Endometrium (tissue), 2 donors: Measurements from ENCODE around the gene DCAF12L2.
"Not testable (repeated sequence)": the region's sequence is repeated elsewhere in the genome, so short reads cannot be mapped to it uniquely, and the experiment has no call there.

Source experiments
- FAIRE-seq: peaks from 2 replicates; lab custom pipeline; 2012; peaks lifted over from hg19 to GRCh38; lab: Jason Lieb, UNC
- donor health status: control.
- donor health status: control.

The DCAF12L2 gene

DNA sequence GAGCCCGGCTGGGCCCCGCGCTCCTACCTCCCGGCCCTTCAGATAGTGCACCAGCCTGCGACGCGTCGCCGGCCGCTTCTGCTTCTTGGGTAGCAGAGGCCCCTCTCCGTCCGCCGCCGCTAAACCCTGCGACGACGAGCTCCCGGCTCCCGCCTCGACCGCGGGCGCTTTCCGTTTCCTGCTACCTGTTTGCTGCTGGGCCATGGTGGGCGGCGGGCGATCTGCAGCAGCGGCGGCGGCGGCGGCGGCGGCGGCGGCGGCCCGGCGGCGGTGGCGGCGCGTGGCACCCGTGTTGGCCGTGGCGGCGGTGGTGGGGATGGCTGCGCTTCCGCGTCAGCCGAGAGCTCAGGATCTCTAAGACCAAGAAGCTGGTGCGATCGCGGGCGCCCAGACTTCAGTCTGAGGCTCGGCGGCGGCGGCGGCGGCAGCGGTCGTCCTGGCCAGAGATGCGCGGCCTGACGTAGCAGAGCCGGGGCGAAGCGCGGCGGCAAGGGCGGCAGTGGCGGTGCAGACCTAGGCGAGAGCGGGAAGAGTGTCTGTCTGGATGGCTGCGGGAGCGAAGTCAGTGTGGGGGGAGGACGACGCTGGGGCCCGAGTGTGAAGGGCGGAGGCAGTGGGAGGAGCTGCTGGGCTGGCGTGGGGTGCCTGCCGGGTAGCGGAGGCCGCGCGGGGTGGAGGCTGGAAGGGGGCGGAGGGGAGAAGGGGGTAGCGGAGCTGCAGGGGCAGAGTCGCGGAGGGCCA lies at the start of gene DCAF12L2:
Gene DCAF12L2, minus strand, starts transcription at position 569 of the 741 bp plus-strand sequence. Its CDS starts 365 bp downstream, at position 204.
- FAIRE-seq: no peak

DNA sequence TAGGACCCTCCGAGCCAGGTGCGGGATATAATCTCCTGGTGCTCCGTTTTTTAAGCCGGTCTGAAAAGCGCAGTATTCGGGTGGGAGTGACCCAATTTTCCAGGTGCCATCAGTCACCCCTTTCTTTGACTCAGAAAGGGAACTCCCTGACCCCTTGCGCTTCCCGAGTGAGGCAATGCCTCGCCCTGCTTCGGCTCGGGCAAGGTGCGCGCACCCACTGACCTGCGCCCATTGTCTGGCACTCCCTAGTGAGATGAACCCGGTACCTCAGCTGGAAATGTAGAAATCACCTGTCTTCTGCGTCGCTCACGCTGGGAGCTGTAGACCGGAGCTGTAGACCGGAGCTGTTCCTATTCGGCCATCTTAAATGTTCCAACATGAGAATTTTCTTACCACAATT lies 24.8 kb upstream of the DCAF12L2 start:
- not testable (repeated sequence) for FAIRE-seq

DNA sequence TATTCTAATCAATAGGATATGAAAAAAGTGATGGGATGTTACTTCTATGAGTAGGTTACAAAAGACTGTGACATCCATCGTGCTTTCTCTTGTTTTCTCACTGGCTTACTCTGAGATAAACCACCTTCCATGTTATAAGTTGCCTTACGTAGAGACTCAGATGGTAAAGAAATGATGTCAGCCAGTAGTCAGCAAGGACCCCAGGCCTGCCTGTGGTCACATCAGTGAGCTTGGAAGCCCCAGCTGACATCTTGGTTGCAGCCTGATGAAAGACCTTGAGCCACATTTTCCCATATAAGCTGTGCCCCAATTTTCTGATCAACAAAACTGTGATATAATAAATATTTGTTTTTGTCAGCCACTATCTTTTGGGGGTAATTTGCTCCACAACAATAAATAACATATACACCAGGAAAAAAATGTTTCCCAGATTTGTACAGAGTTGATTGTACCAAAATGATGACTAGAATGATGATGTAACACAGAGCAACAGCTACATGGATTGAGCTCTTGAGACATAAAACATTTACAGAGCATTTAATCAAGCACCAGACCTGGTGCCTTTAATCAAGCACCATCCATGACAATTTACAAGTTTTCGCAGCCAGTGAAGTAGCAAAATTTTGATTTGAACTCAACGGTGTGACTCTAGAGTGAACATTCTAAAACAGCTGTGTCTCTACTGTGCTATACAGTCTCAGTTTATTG lies 11.2 kb upstream of the DCAF12L2 start:
- no peak for FAIRE-seq

DNA sequence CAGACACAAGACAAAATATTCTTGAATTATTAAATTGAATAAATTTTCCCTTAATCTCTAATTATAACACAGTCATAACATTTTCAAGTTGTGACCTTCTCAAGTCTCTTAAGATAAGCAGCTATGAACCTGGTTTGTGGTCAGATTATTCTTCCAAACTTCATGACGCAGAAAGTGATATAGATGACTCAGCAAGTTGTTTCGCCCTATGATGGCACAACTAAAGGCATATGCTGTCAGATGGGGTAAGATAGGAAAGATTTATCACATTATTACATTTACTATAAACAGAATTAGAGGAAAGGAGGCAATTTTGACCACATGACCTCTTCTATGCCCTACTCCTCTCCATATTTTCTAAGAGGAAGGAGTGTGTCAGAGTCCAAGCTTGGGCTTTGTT lies 4.6 kb upstream of the DCAF12L2 start:
- no peak for FAIRE-seq

DNA sequence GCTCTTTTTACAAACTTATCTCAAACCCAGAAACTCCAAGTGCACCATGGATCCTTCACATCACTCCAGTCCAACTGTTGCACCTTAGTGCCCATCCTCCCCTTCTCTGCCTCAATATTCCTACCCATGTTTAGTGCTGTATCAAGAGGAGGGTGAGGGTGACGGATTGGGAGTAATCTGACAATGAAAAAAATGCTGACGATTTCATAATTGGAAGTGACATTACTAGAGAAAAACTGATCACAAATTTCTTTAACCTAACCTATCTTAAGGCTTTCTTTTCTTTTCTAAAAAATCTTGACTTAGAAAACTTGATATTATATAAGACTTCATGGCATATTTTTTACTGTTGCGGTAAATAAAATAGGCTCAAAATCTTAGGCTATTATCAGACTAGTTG lies 1.5 kb upstream of the DCAF12L2 start:
- no peak for FAIRE-seq

DNA sequence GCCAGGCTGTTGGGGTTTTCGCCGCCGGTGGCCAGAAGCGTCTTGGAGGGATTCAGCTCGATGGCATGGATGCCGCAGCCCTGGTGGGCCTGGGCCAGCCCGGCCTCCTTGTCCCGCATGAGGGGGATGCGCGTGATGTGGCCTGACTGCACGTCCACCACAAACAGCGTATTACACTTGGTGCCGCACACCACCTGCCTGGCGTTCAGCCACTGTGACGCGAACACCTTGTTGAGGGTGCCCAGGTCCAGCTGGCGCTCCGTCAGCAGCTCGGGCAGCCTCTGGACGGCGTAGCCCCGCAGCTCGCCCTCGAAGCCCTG lies 728 bp downstream of the DCAF12L2 start:
- FAIRE-seq: no peak

DNA sequence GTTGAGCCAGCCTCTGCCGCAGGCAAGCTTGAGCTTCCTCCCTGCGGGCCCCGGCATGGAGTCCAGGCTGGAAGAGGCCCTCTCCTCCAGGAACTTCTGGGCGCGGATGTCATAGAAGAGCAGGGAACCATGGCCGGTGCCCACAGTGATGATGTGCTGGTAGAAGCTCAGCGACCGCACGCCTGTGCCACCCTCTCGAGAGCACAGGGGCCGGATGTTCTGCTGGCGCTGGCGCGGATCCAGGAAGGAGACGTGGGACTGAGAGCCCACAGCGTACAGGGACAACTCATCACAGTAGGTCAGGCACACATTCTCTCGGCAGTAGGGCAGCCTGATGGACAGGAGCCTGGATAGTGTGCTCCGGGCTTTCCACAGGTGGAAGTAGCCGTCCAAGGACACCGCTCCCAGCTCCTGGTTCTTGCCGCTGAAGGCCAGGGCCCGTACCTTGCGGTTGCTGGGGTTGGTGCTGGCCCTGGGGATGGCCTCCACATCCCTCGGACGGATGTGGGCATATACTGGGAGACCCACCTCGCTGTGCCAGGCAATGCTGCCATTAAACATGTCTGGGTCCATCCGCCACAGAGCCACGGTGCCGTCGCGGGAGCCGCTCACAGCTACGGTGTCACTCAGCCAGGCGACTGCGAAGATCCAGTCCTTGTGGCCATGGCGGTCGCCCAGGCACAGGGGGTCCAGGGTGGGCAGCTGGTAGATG lies 1.2 kb downstream of the DCAF12L2 start:
- FAIRE-seq: no peak

DNA sequence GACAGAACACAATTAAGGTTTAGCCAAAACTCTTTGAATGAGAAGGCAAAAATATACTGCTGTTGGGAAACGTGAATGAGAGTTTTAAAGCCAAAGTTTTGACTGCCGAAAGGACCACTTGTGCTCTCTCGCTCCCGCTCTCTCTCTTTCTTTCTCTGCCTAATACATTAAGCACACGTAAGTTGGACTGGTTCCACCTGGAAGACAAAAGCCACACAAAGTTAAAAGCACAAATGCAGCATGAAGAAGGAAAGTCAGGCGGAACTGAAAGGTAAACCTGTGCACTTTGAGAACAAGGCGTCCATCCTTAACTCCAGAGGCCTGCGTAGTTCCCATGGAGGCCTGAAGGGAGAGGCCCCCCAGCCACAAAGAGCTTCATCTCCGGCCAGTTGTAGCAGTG lies 1.9 kb downstream of the DCAF12L2 start:
- no peak for FAIRE-seq

DNA sequence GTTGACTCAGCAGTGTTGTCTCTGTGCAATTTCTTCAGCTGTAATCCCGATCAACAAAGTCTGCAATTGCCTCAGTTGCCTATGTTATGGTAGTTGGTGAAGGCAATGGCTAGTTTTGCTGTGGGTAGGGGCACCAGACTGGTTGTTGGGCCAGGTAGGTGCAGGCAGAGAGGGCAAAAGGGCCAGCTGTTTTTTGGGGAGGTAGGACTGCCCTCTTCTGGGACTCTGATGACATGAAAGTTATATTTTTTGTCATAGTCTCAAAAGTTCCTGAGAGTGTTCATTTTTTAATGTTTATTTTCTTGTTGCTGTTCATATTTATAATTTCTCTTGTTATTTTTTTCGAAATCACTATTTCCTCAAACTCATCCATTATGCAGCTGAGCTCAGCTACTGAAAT lies 25.1 kb downstream of the DCAF12L2 start:
- FAIRE-seq: no peak

DNA sequence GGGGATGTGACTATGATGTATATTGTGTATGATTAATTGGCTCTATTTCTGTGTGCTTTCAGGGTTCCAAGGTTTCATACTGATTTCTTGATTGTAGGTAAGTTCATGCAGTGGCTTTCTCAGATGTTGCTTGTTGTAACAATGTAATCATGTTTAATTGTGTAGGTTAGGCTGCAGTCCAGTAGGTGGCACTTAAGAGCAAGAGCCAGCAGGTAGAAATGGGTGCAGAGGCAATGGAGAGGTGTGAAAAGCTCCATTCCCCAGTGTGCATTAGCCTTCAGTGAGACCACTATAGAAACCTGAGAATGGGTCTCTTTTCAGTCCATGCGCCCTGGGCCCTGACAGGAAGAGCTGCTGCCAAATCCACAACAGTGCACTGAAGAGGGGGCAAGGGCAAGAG lies 28.2 kb downstream of the DCAF12L2 start:
- FAIRE-seq: no peak

DNA sequence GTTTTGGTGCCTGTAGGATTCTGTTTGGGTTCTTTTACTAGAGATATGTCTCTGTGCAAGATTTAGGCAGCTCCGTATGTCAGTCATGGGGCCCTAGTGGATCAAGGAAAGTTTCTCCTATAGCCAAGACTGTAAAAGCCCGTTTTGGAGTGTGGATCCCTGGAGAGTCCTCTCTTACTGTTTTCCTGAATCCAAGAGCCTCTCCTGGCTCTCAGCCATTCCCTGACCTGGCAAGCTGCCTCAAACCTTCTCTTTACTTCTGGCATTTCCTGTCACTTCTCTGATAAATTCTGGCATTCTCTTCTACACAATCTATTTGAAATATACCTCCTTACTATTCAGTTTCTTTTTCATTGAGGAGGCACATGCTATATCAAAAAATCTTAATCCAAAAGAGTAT lies 41.4 kb downstream of the DCAF12L2 start:
- FAIRE-seq: no peak
